Measurements from ENCODE around the gene NFE2L3.
"Not testable (repeated sequence)": the region's sequence is repeated elsewhere in the genome, so short reads cannot be mapped to it uniquely, and the experiment has no call there.

- not testable (repeated sequence) for TF ChIP-seq CTCF (conservative IDR thresholded peaks at IDR 0.05; ENCODE audit: low read length); EZH2phosphoT487 (IDR thresholded peaks at IDR 0.05; ENCODE audit: borderline replicate concordance)
These were observed 24.7 kb downstream of the NFE2L3 start for GRCh38 chr7:26176696-26177095.
